Measurements from ENCODE around the gene DOCK4. TPM values are rescaled to one million over a fixed set of nuclear protein-coding genes. Genes with fewer than 3 reads are reported as not detected.

The DOCK4 gene
- total RNA-seq, 1 experiment from 2014 or later, result 31.4 TPM

- intact Hi-C loops (cut with micrococcal nuclease), result no loop called here
- ChIA-PET POLR2A (interaction anchor here (1.0 to 1.5 kb wide), 2 partner anchors 9 to 17 kb away, joined by 3 to 5 read pairs; no protein-coding TSS in a partner anchor), CTCF (interaction anchor here (0.6 to 1.6 kb wide), 2 partner anchors 14 to 822 kb away, joined by 3 to 5 read pairs; no protein-coding TSS in a partner anchor)
- Mint-ChIP-seq H3K36me3 (ENCODE audit: insufficient read depth, unreplicated experiment) (peaks cover 7% of the 10 kb centered on the region), H3K9me3 (ENCODE audit: unreplicated experiment) (no peaks in the 10 kb centered on the region), H3K4me3 (ENCODE audit: unreplicated experiment) (no peak overlapping the region), H3K27ac (ENCODE audit: low read depth, unreplicated experiment) (no peak overlapping the region), H3K4me1 (ENCODE audit: insufficient read depth, unreplicated experiment) (peaks cover 8% of the 10 kb centered on the region), H3K27me3 (ENCODE audit: insufficient read depth, unreplicated experiment) (no peaks in the 10 kb centered on the region)
- DNase-seq (ENCODE audit: unreplicated experiment), result no peak
- TF ChIP-seq CTCF (IDR thresholded peaks at IDR 0.05; ENCODE audit: unreplicated experiment), result no peak
- no TSS peak for BruUV-seq (replicated peaks)
These were observed 55.2 kb downstream of the DOCK4 start for GRCh38 chr7:112150823-112151641.

- Mint-ChIP-seq H3K27ac (ENCODE audit: low read depth, unreplicated experiment) (no peak overlapping the region), H3K4me3 (ENCODE audit: unreplicated experiment) (no peak overlapping the region), H3K9me3 (ENCODE audit: unreplicated experiment) (no peaks in the 10 kb centered on the region), H3K36me3 (ENCODE audit: insufficient read depth, unreplicated experiment) (peaks cover 7% of the 10 kb centered on the region), H3K27me3 (ENCODE audit: insufficient read depth, unreplicated experiment) (no peaks in the 10 kb centered on the region), H3K4me1 (ENCODE audit: insufficient read depth, unreplicated experiment) (peaks cover 8% of the 10 kb centered on the region)
- intact Hi-C loops (cut with micrococcal nuclease), result no loop called here
- DNase-seq (ENCODE audit: unreplicated experiment), result no peak
- ChIA-PET POLR2A (interaction anchor here (0.8 to 1.5 kb wide), 4 partner anchors 10 to 62 kb away, joined by 3 to 5 read pairs (median 3); no protein-coding TSS in a partner anchor), CTCF (interaction anchor here (1.6 kb wide), 1 partner anchor 13 kb away, joined by 3 read pairs; no protein-coding TSS in a partner anchor)
- TF ChIP-seq CTCF (IDR thresholded peaks at IDR 0.05; ENCODE audit: unreplicated experiment), result no peak
- no TSS peak for BruUV-seq (replicated peaks)
These were observed 56.5 kb downstream of the DOCK4 start for GRCh38 chr7:112149734-112150133.

GRCh38 chr7:112147793-112148361, 58.3 kb downstream of the DOCK4 start:
- no peak for TF ChIP-seq CTCF (IDR thresholded peaks at IDR 0.05; ENCODE audit: unreplicated experiment)
- Mint-ChIP-seq H3K4me1 (ENCODE audit: insufficient read depth, unreplicated experiment) (peaks cover 19% of the 10 kb centered on the region), H3K4me3 (ENCODE audit: unreplicated experiment) (no peak overlapping the region), H3K9me3 (ENCODE audit: unreplicated experiment) (no peaks in the 10 kb centered on the region), H3K27me3 (ENCODE audit: insufficient read depth, unreplicated experiment) (no peaks in the 10 kb centered on the region), H3K27ac (ENCODE audit: low read depth, unreplicated experiment) (no peak overlapping the region), H3K36me3 (ENCODE audit: insufficient read depth, unreplicated experiment) (peaks cover 7% of the 10 kb centered on the region)
- no TSS peak for BruUV-seq (replicated peaks)
- ChIA-PET CTCF (interaction anchor here (0.6 to 1.6 kb wide), 5 partner anchors 12 to 244 kb away, joined by 3 to 4 read pairs (median 4); no protein-coding TSS in a partner anchor), POLR2A (interaction anchor here (0.5 to 0.9 kb wide), 4 partner anchors 51 to 130 kb away, joined by 3 to 4 read pairs (median 3); no protein-coding TSS in a partner anchor)
- DNase-seq (ENCODE audit: unreplicated experiment), result no peak
- intact Hi-C loops (cut with micrococcal nuclease), result no loop called here

GRCh38 chr7:112145206-112145605, 61.0 kb downstream of the DOCK4 start:
- ChIA-PET CTCF (interaction anchor here (1.3 kb wide), 1 partner anchor 12 kb away, joined by 4 read pairs; no protein-coding TSS in a partner anchor), POLR2A (interaction anchor here (1.0 kb wide), 1 partner anchor 12 kb away, joined by 3 read pairs; no protein-coding TSS in a partner anchor)
- no TSS peak for BruUV-seq (replicated peaks)
- intact Hi-C loops (cut with micrococcal nuclease), result no loop called here
- no peak for TF ChIP-seq CTCF (IDR thresholded peaks at IDR 0.05; ENCODE audit: unreplicated experiment)
- H3K36me3 Mint-ChIP-seq (ENCODE audit: insufficient read depth, unreplicated experiment), result peaks cover 7% of the 10 kb centered on the region
- no peaks in the 10 kb centered on the region for H3K27me3 Mint-ChIP-seq (ENCODE audit: insufficient read depth, unreplicated experiment)
- H3K4me1 Mint-ChIP-seq (ENCODE audit: insufficient read depth, unreplicated experiment), result peaks cover 19% of the 10 kb centered on the region
- H3K9me3 Mint-ChIP-seq (ENCODE audit: unreplicated experiment), result no peaks in the 10 kb centered on the region
- no peak overlapping the region for H3K27ac Mint-ChIP-seq (ENCODE audit: low read depth, unreplicated experiment)
- DNase-seq (ENCODE audit: unreplicated experiment), result no peak
- H3K4me3 Mint-ChIP-seq (ENCODE audit: unreplicated experiment), result no peak overlapping the region

Data from MCF 10A (cell line).